Fibroblast of the aortic adventitia (primary cell): ENCODE results near the gene PLA2G1B. TPM values are rescaled to one million over a fixed set of nuclear protein-coding genes. Genes with fewer than 3 reads are reported as not detected.
A peak's percentile ranks its signal among the peaks of the same experiment; 100 is the strongest.

Source experiments
- DNase-seq: peaks from one replicate; pipeline ENCODE4 v3.0.0-alpha.2; 2010; ENCODE audit warnings: low read depth
- H3K4me3 ChIP-seq: 2 replicates; pipeline ENCODE4 v1.5.1; 2011; ENCODE audit warnings: low read depth, mild to moderate bottlenecking, control low read depth, low read length, moderate library complexity
- small RNA-seq: library from RNA; depleted of rRNA; stranded (forward); fragments of <200 nt; gene quantifications from one replicate; pipeline ENCODE3, GENCODE V24; 2012
- total RNA-seq: library from RNA; depleted of rRNA; stranded (reverse); fragments of >200 nt; gene quantifications from 2 replicates; pipeline ENCODE4 v1.2.3, GENCODE V29; 2012; ENCODE audit warnings: low replicate concordance
- TF ChIP-seq, protein P1 (sequence below): IDR thresholded peaks from 2 replicates; pipeline ENCODE4 v1.5.1; 2011; ENCODE audit warnings: mild to moderate bottlenecking, low read length, control low read depth, inconsistent platforms; ENCODE audit not compliant: insufficient read depth

Gene PLA2G1B
- total RNA-seq, 1 donor, result not detected

DNA sequence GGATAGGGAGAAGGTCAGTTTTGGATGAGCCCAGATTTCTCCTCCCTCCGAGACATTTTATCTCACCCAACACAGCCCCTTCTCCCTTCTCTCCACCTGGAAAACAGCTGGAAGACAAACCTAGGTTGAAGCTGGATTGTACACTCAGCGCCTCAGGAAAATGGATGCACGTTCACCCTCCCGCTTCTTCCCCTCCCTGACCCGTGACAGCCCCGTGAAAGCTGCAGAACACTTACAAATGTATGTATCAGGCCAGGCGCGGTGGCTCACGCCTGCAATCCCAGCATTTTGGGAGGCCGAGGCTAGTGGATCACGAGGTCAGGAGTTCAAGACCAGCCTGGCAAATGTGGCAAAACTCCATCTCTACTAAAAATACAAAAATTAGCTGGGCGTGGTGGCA is 40.1 kb downstream of the PLA2G1B start:
- TF ChIP-seq, protein P1, sequence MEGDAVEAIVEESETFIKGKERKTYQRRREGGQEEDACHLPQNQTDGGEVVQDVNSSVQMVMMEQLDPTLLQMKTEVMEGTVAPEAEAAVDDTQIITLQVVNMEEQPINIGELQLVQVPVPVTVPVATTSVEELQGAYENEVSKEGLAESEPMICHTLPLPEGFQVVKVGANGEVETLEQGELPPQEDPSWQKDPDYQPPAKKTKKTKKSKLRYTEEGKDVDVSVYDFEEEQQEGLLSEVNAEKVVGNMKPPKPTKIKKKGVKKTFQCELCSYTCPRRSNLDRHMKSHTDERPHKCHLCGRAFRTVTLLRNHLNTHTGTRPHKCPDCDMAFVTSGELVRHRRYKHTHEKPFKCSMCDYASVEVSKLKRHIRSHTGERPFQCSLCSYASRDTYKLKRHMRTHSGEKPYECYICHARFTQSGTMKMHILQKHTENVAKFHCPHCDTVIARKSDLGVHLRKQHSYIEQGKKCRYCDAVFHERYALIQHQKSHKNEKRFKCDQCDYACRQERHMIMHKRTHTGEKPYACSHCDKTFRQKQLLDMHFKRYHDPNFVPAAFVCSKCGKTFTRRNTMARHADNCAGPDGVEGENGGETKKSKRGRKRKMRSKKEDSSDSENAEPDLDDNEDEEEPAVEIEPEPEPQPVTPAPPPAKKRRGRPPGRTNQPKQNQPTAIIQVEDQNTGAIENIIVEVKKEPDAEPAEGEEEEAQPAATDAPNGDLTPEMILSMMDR, result no peak
- DNase-seq, result no peak
- no peak overlapping the region for H3K4me3 ChIP-seq

DNA sequence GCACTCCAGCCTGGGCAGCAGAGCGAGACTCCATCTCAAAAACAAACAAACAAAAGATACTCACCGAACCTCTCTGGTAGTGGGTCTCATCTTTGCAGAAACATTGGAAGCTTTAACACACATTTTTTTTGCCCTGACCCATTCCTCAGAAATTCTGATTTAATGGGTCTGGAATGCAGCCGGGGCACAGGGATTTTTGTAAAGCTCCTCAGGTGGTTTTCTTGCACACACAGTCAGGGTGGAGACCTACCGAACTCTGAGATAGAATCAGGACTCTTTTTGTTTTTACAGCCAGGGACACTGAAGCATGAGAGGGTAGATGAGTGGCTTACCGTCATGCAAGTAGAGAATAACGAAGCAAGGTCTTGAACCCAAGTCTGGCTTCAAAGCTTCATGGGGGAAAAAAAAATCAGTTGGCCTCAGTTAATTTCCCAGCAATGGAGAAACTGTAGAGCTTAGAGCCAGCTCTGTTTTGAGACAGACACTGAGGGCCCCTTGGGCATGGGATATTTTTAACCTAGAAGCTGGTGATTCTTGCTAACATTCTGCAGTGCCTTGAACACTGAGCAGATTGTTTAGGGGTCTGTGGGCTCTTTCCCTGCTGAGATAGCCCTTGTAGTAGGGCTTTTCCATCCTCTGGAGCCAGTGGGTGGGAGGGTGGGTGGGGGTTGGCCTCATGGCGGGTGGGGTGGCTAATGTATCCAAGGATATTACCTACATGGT is 40.6 kb downstream of the PLA2G1B start:
- no peak overlapping the region for H3K4me3 ChIP-seq
- TF ChIP-seq, protein P1, result no peak
- DNase-seq, result no peak

DNA sequence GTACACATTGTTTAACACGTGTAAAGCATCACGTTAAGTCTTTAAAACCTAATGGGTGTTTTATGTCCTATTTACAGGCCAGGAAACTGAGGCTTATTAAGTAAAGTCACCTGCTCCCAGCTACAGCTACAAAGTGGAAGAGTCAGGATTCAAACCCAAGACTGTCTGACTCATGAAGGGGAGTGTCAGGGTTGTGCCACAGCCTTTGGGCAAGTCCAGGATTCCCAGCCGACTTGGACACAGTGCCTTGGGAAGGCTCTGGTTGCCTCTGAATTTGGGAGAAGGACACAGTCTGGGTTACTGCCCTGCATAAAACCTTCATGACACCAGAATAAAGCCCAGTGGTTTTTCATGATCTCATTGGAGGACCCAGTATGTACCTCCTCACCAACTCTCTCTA is 43.2 kb downstream of the PLA2G1B start:
- no peak for DNase-seq
- TF ChIP-seq, protein P1, result no peak
- no peak overlapping the region for H3K4me3 ChIP-seq

DNA sequence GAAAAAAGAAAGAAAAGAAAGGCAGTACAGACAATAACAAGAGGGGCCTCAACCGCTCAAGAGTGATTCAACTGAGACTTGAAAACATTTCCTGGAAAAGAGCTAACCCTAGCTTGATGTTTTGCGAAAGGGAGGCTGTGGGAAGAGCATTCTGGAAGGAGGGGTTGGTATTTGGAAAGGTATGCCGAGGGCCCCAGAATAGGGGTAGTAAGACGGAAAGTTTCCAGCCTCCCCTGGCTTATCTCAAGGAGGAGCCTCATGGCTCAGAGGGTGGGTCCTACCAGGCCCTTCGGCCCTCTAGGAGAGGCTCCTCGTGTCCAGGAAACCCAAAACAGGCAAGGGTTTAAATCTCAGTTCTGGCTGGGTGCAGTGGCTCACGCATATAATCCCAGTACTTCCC is 44.3 kb downstream of the PLA2G1B start:
- TF ChIP-seq, protein P1, result no peak
- no peak overlapping the region for H3K4me3 ChIP-seq
- DNase-seq, result peak; percentile 32

DNA sequence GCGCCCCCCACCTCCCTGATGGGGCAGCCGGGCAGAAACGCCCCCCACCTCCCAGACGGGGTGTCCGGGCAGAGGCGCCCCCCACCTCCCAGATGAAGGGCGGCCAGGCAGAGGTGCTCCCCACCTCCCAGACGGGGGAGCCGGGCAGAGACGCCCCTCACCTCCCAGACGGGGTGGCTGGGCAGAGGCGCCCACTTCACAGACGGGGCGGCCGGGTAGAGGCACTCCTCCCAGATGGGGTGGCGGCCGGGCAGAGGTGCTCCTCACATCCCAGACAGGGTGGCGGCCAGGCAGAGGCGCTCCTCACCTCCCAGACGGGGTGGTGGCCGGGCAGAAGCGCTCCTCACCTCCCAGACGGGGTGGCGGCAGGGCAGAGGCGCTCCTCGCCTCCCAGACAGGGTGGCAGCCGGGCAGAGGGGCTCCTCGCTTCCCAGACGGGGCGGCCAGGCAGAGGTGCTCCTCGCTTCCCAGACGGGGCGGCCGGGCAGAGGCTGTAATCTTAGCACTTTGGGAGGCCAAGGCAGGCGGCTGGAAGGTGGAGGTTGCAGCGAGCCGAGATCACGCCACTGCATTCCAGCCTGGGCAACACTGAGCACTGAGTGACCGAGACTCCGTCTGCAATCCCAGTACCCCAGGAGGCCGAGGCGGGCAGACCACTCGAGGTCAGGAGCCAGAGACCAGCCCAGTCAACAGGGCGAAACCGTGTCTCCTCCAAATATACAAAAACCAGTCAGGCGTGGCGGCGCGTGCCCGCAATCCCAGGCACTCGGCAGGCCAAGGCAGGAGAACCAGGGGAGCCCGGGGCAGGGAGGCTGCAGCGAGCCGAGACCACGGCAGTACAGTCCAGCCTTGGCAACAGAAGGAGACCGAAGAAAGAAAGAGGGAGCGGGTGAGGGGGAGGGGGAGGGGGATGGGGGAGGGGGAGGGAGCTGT is 49.2 kb downstream of the PLA2G1B start:
- no peak for DNase-seq
- H3K4me3 ChIP-seq, result no peak overlapping the region
- TF ChIP-seq, protein P1, result no peak

DNA sequence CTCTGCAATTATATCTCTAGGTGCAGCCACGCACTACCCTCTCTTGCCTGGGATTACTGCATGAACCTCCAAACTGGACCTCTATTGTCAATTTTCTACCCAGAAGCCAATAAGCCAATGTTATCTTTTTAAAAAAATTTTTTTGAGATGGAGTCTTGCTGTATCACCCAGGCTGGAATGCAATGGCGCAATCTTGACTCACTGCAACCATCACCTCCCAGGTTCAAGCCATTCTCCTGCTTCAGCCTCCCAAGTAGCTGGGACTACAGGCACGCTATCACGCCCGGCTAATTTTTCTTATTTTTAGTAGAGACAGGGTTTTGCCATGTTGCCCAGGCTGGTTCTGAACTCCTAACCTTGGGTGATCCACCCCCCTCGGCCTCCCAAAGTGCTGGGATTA is 50.8 kb downstream of the PLA2G1B start:
- peak; percentile 72 for DNase-seq
- H3K4me3 ChIP-seq, result no peak overlapping the region
- TF ChIP-seq, protein P1, result no peak

Small RNA genes within 50 kb of the gene (small RNA-seq; reads per million reads assigned to genes)
- gene RNU4-1, result 223 reads per million, percentile 98 among the genes with 10 or more reads in this experiment
- 756 reads per million, percentile 99 among the genes with 10 or more reads in this experiment for gene RNU4-2
- gene RNU6-1088P, result not detected

Other genes with a start within 250 kb of the PLA2G1B start
- gene RAB35, start 211.0 kb downstream of the PLA2G1B start, total RNA-seq, result 8.0 and 24.8 TPM in 2 replicates
- 126 and 156 TPM in 2 replicates for gene GCN1, start 133.1 kb downstream of the PLA2G1B start, total RNA-seq
- 1,185 and 3,518 TPM in 2 replicates for gene RPLP0, start 126.7 kb downstream of the PLA2G1B start, total RNA-seq
- gene PXN, start 62.0 kb downstream of the PLA2G1B start, total RNA-seq, result 66.1 and 68.3 TPM in 2 replicates
- under 0.01 TPM in 2 replicates for gene RNU4-2, start 35.9 kb downstream of the PLA2G1B start, total RNA-seq
- under 0.01 TPM in 2 replicates for gene RNU4-1, start 34.5 kb downstream of the PLA2G1B start, total RNA-seq
- 0.90 and 3.6 TPM in 2 replicates for gene SIRT4, start 25.5 kb downstream of the PLA2G1B start, total RNA-seq
- gene MSI1, start 41.4 kb upstream of the PLA2G1B start, total RNA-seq, result not detected in 2 replicates
- 138 and 366 TPM in 2 replicates for gene COX6A1, start 110.3 kb upstream of the PLA2G1B start, total RNA-seq
- 30.0 and 39.0 TPM in 2 replicates for gene TRIAP1, start 118.6 kb upstream of the PLA2G1B start, total RNA-seq
- 16.1 and 20.5 TPM in 2 replicates for gene GATC, start 118.7 kb upstream of the PLA2G1B start, total RNA-seq
- 87.3 and 104 TPM in 2 replicates for gene SRSF9, start 142.0 kb upstream of the PLA2G1B start, total RNA-seq
- 93.5 and 453 TPM in 2 replicates for gene DYNLL1, start 168.3 kb upstream of the PLA2G1B start, total RNA-seq
- gene COQ5, start 201.4 kb upstream of the PLA2G1B start, total RNA-seq, result 26.1 and 29.6 TPM in 2 replicates
- 96.7 and 125 TPM in 2 replicates for gene RNF10, start 206.6 kb upstream of the PLA2G1B start, total RNA-seq